Colonic mucosa (tissue), 4 donors: Measurements from ENCODE around the gene LRRC26. TPM values are rescaled to one million over a fixed set of nuclear protein-coding genes. Genes with fewer than 3 reads are reported as not detected.
A peak's percentile ranks its signal among the peaks of the same experiment; 100 is the strongest.

Source experiments
- DNase-seq: peaks from one replicate; pipeline ENCODE4 v3.0.0-alpha.2; 2020
- H3K27ac ChIP-seq: fragments of 200-600 bp; one replicate; pipeline ENCODE4 v1.8.0; 2021
- H3K27me3 ChIP-seq: fragments of 200-600 bp; one replicate; pipeline ENCODE4 v1.8.0; 2021
- H3K36me3 ChIP-seq: fragments of 200-600 bp; one replicate; pipeline ENCODE4 v1.8.0; 2021
- H3K4me1 ChIP-seq: fragments of 200-600 bp; one replicate; pipeline ENCODE4 v1.8.0; 2021; ENCODE audit warnings: mild to moderate bottlenecking
- H3K4me3 ChIP-seq: fragments of 200-600 bp; one replicate; pipeline ENCODE4 v1.8.0; 2021
- H3K9ac ChIP-seq, 2 donors: one replicate each; pipeline ENCODE4 v1.7.0; 2013; ENCODE audit warnings: control low read depth in 2 of 2, low read depth in 2 of 2, low read length in 2 of 2
- H3K9me3 ChIP-seq: fragments of 200-600 bp; one replicate; pipeline ENCODE4 v1.8.0; 2021
- intact Hi-C: fragments of 100-400 bp; cut with DNase I; formaldehyde crosslinking; loops from one replicate; pipeline ENCODE4 v1.14.1; 2022
- total RNA-seq, 2 donors: library from RNA; stranded (reverse); fragmentation: NEBNext Ultra II Directional in 1 of 2; extraction: Animal tissue kit (Norgen Biotek cat#: 25700) in 1 of 2; gene quantifications; one replicate each; pipeline ENCODE4 v1.2.1, GENCODE V29; 2021
- TF ChIP-seq, protein P1 (sequence below): fragments of 200-600 bp; IDR thresholded peaks from one replicate; pipeline ENCODE4 v1.8.0; 2022; ENCODE audit warnings: antibody characterized with exemption, mild to moderate bottlenecking
- donor health status: healthy.
- donor health status: DM: no; HTN: no; CAD: no.
- donor health status: DM: no; HTN: no; CAD: no.

Gene LRRC26
- total RNA-seq, 2 donors from 2014 or later: 64.6 to 95.8 TPM

DNA sequence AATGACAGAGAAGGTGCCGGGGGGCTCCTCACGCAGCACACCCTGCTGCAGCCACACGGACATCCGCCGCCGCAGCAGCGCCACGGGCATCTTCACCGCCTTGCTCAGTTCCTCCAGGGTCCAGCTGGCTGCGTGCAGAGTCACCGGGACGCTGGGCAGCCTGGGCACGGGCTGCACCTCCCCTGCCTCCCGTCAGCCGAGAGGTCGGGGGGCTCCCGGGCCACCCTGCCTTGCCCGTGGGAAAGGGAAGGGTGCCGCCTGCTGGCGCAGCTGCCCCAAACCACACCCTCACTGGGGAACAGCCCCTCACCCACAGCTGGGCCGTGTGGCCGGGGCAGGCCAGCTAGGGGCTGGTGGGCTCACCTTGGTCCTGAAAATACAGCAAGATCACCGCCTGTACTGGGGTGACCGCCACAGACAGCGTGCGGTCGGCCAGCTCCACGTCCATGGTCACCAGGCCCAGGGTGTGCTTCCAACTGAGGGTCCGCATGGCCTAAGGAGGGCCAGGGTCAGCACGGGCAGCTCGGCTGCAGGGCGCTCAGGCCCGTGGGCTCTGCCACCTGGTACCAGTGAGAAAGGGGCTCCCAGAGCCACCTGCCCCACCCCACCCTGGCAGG lies 5.6 kb upstream of the LRRC26 start:
- Histone ChIP-seq H3K27me3 (peaks cover 13% of the 10 kb centered on the region), H3K9ac (no peak overlapping the region), H3K4me1 (peaks cover 4% of the 10 kb centered on the region), H3K4me3 (no peak overlapping the region), H3K9me3 (no peaks in the 10 kb centered on the region), H3K27ac (no peak overlapping the region), H3K36me3 (no peaks in the 10 kb centered on the region)
- TF ChIP-seq, protein P1, sequence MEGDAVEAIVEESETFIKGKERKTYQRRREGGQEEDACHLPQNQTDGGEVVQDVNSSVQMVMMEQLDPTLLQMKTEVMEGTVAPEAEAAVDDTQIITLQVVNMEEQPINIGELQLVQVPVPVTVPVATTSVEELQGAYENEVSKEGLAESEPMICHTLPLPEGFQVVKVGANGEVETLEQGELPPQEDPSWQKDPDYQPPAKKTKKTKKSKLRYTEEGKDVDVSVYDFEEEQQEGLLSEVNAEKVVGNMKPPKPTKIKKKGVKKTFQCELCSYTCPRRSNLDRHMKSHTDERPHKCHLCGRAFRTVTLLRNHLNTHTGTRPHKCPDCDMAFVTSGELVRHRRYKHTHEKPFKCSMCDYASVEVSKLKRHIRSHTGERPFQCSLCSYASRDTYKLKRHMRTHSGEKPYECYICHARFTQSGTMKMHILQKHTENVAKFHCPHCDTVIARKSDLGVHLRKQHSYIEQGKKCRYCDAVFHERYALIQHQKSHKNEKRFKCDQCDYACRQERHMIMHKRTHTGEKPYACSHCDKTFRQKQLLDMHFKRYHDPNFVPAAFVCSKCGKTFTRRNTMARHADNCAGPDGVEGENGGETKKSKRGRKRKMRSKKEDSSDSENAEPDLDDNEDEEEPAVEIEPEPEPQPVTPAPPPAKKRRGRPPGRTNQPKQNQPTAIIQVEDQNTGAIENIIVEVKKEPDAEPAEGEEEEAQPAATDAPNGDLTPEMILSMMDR: no peak
- intact Hi-C loops: no loop called here
- no peak for DNase-seq

DNA sequence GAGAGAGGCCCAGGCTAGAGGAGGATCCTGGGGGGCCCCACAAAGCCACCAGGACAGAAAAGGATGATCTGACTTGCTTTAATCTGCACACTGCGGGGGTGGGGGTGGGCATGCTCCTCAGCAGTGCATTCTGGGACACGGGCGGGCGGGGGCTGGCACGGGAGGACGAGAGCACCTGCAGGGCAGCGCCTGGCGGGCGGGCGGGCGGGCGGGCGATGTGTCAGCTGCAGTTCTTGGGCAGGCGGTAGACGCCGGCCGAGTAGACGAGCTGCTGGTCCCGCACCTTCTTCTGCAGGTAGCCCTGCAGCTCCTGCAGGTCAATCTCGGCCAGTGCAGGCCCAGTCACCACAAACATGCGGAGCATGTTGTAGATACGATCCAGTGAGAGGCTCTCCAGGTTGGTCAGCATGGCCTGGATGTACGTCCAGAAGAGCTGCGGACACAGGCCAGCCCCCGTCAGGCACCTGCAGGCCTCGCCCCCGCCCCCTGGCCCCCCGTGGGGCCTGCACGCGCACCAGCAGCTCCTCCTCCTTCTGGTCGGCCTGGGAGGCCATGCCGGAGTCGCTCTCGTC lies 5.0 kb upstream of the LRRC26 start:
- Histone ChIP-seq H3K4me1 (peaks cover 9% of the 10 kb centered on the region), H3K9me3 (no peaks in the 10 kb centered on the region), H3K36me3 (no peaks in the 10 kb centered on the region), H3K9ac (no peak overlapping the region), H3K27me3 (peaks cover 20% of the 10 kb centered on the region), H3K4me3 (no peak overlapping the region), H3K27ac (no peak overlapping the region)
- intact Hi-C loops: no loop called here
- DNase-seq: no peak
- TF ChIP-seq, protein P1: no peak

DNA sequence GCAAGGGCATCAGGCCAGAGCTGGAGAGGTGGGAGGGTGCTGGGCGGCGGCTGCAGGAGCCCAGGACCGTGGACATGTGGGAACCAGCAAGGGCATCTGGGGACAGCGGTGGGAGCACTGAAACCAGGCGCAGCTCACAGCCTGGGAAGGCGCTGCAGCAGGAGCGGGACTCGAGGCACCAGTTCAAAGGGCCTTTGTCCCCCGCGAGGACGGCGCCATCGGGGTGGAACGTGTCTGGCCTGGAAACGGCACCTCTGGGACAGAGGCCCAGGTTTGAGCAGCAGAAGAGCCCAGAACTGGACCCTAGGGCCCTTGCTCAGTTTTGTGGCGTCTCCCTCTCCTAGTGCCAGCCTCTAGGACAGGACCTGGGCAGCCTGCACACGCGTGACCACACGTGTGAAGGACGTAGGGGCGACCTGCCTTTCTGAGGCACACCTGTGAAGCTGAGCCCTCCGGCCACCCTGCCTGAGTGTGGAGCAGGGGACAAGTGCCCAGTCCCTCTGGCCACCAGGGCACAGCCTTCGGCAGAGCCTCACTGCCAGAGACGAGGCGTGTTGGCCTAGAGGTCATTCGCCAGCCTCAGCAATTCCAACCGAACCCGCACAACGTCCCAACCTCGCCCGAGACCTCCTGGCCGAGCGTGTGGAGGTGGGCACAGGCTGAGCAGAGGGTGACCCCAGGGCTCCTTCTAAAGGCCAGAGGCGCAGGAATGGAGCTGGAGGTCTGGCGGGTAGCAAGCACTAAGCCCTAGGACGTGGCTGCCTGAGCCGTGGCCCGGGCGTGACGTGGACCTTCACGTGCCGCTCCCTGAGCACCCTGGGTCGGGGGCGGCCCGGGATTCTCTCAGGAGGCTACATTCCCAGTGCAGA lies 4.2 kb upstream of the LRRC26 start:
- Histone ChIP-seq H3K4me3 (no peak overlapping the region), H3K4me1 (peaks cover 11% of the 10 kb centered on the region)

DNA sequence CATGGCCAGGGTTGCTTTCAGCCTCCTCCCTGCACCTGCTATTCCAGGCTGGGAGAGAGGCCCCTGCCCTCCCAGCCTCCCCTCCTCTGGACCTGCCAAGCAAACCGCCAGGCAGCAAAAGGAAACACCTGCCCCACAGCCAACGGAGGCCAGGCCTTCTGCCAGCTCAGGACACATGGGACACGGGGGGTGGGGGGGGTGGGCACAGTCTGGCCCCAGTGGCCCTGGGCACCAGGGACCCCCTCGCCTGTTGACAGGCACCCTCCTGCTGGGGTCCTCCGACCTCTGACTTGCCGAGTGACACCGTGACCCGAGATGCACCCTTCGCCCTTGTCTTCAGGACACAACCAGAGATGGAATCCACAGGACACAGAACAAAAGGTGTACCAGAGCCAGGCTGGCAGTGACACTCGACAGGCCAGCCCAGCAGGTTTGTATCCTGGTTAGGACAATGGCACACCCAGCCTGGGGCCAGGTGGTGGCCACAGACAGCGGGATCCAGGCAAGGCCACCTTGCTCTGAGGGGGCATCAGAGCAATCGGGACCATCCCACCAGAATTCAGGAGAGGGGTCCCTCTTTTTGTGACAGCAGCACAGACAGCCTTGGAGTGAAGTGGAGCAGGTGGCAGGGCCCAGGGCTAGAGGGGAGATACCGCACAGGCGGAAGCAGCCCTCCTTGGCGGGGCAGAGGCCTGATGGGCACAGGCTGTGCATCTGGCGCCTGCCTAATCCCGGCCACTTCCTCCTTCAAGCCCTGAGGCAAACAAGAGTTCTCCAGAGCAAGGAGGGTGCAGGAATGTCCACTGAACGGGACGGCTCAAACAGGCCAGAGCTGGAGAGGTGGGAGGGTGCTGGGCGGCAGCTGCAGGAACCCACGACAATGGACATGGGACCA lies 3.3 kb upstream of the LRRC26 start:
- Histone ChIP-seq H3K36me3 (no peaks in the 10 kb centered on the region), H3K4me3 (no peak overlapping the region), H3K4me1 (peaks cover 14% of the 10 kb centered on the region), H3K27ac (peak overlapping the region; percentile 32), H3K9ac (peak overlapping the region in 1 of 2 donors; percentile 9), H3K9me3 (no peaks in the 10 kb centered on the region), H3K27me3 (peaks cover 35% of the 10 kb centered on the region)
- DNase-seq: peak; percentile 43
- intact Hi-C loops: no loop called here
- TF ChIP-seq, protein P1: no peak

More for the DNA sequence above, 4.2 kb upstream of the LRRC26 start:
- Histone ChIP-seq H3K27me3 (peaks cover 27% of the 10 kb centered on the region), H3K9ac (peak overlapping the region in 1 of 2 donors; percentile 26), H3K9me3 (no peaks in the 10 kb centered on the region), H3K36me3 (no peaks in the 10 kb centered on the region), H3K27ac (peak overlapping the region; percentile 32)
- TF ChIP-seq, protein P1: no peak
- no peak for DNase-seq
- intact Hi-C loops: no loop called here
